Measurements from ENCODE around the gene ANKHD1.

GRCh38 chr5:140360681-140361479 lies 40.8 kb upstream of the ANKHD1 start:
- TF ChIP-seq EZH2 (IDR thresholded peaks at IDR 0.05) (no peak), POLR2AphosphoS5 (IDR thresholded peaks at IDR 0.05; ENCODE audit: borderline replicate concordance, low read depth, low read length) (no peak)

Data from SK-N-MC (cell line).